Fibroblast of pulmonary artery (primary cell): Measurements from ENCODE around the gene RGN.
"Not testable (repeated sequence)": the region's sequence is repeated elsewhere in the genome, so short reads cannot be mapped to it uniquely, and the experiment has no call there.

Source experiments
- DNase-seq: peaks from one replicate; pipeline ENCODE4 v3.0.0-alpha.2; 2010; ENCODE audit warnings: low read depth
- H3K4me3 ChIP-seq: replicated peaks from 2 replicates; pipeline ENCODE4 v1.5.1; 2011; ENCODE audit warnings: low read depth, mild to moderate bottlenecking, control low read depth, low read length, moderate library complexity
- TF ChIP-seq, protein P1 (sequence below): IDR thresholded peaks from 2 replicates; pipeline ENCODE4 v1.5.1; 2011; ENCODE audit warnings: mild to moderate bottlenecking, control low read depth, low read length, inconsistent platforms; ENCODE audit errors: missing control alignments

The RGN gene

DNA sequence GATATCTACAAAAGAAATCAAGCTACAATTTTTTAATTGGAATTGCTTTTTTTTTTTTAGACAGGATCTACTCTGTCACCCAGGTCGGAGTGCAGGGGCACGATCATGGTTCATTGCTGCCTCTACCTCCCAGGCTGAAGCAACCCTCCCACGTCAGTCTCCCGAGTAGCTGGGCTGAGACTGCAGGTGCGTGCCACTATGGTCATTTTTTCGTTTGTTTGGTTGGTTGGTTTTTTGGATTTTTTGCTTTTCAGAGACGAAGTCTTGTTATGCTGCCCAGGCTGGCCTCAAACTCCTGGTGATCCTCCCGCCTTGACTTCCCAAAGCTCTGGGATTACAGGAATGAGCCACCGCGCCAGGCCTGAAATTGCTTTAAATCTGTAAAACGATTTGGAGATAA, 15.6 kb downstream of the RGN start:
- no peak for DNase-seq
- TF ChIP-seq, protein P1, sequence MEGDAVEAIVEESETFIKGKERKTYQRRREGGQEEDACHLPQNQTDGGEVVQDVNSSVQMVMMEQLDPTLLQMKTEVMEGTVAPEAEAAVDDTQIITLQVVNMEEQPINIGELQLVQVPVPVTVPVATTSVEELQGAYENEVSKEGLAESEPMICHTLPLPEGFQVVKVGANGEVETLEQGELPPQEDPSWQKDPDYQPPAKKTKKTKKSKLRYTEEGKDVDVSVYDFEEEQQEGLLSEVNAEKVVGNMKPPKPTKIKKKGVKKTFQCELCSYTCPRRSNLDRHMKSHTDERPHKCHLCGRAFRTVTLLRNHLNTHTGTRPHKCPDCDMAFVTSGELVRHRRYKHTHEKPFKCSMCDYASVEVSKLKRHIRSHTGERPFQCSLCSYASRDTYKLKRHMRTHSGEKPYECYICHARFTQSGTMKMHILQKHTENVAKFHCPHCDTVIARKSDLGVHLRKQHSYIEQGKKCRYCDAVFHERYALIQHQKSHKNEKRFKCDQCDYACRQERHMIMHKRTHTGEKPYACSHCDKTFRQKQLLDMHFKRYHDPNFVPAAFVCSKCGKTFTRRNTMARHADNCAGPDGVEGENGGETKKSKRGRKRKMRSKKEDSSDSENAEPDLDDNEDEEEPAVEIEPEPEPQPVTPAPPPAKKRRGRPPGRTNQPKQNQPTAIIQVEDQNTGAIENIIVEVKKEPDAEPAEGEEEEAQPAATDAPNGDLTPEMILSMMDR = no peak
- H3K4me3 ChIP-seq = no peak overlapping the region

DNA sequence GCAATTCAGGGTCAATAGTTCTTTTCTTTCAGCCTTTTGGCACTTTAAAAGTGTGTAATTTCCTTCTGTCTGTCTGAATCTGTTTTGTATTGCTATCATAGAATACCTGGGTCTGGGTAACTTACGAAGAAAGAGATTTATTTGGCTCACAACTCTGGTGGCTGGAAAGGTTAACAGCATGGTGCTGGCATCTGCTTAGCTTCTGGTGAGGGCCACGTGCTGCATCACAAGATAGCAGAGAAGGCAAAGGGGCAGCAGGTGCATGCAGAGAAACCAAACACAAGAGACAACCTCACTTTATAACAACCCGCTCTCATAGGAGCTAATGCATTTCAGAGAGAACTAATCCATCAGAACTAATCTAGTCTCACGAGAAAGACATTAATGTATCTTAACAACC, 18.8 kb downstream of the RGN start:
- no peak for DNase-seq
- TF ChIP-seq, protein P1 = no peak
- H3K4me3 ChIP-seq = no peak overlapping the region

DNA sequence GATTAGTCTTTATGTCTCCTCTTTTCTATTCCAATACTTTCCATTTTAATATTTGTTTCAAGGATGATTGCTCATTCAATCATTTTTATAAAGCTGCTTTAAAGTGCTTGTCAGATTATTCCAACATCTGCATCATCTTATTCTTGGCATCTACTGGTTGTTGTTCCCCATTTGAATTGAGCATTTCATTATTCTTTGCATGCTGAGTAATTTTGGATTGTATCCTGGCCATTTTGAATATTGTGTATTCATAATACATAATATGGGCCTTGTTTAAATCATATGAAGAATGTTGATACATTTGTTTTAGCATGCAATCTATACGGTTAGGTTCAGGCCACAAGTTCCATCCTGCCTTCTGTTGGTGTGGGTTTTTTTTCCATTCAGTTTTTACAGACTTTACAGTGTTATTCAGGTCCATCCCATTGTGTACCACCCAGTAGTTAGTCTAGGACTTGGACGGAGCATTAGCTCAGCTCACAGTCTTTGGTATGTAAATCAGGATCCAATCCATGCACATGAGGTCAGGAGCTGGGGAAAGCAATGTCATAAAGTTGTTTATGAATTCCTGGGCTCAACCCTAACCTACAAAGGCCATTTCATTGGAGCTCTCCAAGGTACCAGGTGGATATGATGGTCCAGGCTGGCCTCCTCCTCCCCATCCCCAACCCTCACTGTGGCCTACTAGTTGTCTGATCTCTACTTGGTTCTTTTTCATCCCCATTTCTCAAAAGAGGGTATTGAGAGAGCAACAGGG, 20.3 kb downstream of the RGN start:
- no peak for DNase-seq

DNA sequence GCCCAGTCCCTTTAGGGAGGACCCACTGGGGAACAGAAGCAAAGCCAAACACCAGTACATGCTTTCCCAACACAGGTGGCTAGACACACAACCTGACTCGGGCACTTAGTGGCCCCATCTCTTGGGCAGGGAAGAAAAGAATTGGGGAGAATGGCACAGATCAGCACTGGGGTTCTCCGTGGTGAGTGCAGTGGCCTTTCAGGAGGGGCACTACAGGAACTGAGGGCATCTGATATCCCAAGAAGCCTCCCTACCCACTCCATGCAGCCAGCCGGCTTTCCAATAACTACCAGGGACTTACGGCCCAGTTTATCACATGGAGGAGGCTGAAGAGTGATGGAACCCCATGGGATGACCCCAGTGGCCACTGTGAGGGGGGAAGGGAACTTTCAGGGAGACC, 23.0 kb downstream of the RGN start:
- TF ChIP-seq, protein P1 = no peak
- H3K4me3 ChIP-seq = no peak overlapping the region
- no peak for DNase-seq

More for the DNA sequence above, 20.3 kb downstream of the RGN start:
- TF ChIP-seq, protein P1 = no peak
- H3K4me3 ChIP-seq = no peak overlapping the region

DNA sequence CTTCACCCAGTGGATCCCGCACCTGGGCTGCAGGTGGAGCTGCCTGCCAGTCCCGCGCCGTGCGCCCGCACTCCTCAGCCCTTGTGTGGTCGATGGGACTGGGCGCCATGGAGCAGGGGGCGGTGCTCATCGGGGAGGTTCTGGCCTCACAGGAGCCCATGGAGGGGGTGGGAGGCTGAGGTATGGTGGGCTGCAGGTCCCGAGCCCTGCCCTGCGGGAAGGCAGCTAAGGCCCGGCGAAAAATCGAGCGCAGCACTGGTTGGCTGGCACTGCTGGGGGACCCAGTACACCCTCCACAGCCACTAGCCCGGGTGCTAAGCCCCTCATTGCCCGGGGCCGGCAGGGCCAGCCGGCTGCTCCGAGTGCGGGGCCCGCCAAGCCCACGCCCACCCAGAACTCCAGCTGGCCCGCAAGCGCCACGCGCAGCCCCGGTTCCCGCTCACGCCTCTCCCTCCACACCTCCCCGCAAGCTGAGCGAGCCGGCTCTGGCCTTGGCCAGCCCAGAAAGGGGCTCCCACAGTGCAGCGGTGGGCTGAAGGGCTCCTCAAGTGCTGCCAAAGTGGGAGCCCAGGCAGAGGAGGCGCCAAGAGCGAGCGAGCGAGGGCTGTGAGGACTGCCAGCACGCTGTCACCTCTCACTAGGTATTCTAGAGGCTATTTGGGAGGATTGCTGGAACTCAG, 32.8 kb downstream of the RGN start:
- not testable (repeated sequence) for H3K4me3 ChIP-seq, DNase-seq

DNA sequence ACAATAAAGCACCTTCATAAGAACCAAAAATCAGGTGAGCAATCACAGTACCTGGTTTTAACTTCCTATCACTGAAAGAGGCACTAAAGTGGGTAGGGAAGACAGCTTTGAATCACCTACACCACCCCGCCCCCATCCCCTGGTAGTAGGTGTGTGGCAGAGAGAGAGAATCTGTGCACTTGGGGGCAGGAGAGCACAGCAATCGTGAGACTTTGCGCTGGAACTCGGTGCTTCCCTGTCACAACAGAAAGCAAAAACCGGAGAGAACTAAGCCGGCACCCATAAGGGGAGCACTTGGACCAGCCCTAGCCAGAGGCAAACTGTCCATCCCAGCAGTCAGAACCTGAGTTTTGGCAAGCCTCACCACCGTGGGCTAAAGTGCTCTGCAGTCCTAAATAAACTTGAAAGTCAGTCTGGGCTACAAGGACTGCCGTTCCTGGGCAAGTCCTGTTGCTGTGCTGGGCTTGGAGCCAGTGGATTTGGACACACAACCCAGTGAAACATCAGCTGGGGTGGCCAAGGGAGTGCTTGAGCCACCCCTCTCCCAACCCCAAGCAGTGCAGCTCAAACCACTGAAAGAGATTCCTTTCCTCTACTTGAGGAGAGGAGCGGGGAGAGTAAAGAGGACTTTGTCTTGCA, 34.2 kb downstream of the RGN start:
- TF ChIP-seq, protein P1 = no peak
- H3K4me3 ChIP-seq = no peak overlapping the region
- no peak for DNase-seq

DNA sequence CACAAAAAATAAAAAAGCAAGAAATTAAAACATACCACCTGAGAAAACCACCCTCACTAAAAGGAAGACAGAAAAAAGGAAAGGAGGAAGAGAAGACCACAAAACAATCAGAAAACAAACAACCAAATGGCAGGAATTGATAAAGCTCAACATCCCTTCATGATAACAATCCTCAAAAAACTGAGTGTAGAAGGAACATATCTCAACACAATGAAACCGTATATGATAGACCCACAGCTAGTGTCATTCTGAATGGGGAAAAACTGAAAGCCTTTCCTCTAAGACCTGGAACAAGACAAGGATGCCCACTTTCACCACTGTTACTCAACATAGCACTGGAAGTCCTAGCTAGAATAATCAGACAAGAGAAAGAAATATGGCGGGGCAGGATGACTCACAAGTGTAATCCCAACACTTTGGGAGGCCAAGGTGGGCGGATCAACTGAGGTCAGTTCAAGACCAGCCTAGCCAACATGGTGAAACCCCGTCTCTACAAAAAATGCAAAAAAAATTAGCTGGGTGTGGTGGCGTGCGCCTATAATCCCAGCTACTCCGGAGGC, 38.4 kb downstream of the RGN start:
- DNase-seq, H3K4me3 ChIP-seq: not testable (repeated sequence)

DNA sequence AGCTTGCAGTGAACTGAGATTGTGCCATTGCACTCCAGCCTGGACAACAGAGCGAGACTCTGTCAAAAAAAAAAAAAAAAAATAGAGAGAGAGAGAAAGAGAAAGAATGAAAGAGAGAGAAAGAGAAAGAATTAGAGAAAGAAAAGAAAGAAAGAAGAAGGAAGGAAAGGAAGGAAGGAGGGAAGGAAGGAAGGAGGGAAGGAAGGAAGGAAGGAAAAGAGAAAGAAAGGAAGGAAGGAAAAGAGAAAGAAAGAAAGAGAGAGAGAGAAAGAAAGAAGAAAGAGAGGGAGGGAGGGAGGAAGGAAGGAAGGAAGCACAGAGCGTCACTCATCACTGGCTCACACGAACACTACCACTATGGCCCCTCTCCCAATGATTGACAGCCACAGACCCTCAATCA, 46.2 kb downstream of the RGN start:
- H3K4me3 ChIP-seq, DNase-seq: not testable (repeated sequence)
